Activated T-helper 1 cell treated with anti-CD3 and anti-CD28 coated beads, Interleukin-12 subunit alpha, Interleukin-12 subunit beta, Interleukin-2, Interleukin-4 antibody, amounts not matched to agents 30 ng/mL and 10 ng/mL and 1 ng/mL, durations not matched to agents 14 hours and 24 hours and 36 hours (primary cell): ENCODE measurements around the gene ARL14EP. TPM values are rescaled to one million over a fixed set of nuclear protein-coding genes. Genes with fewer than 3 reads are reported as not detected.
A peak's percentile ranks its signal among the peaks of the same experiment; 100 is the strongest.

Experiments
- DNase-seq: peaks from one replicate; pipeline ENCODE4 v3.0.0; 2021; ENCODE audit warnings: low spot score
- H3K27ac Mint-ChIP-seq: one replicate; pipeline ENCODE4 v1.8.0; 2021; ENCODE audit warnings: mild to moderate bottlenecking, mixed read lengths
- H3K27me3 Mint-ChIP-seq: one replicate; pipeline ENCODE4 v1.8.0; 2022; ENCODE audit warnings: mild to moderate bottlenecking, moderate library complexity, mixed read lengths; ENCODE audit not compliant: insufficient read depth
- H3K36me3 Mint-ChIP-seq: one replicate; pipeline ENCODE4 v1.8.0; 2021; ENCODE audit warnings: low read depth, mixed read lengths
- H3K4me1 Mint-ChIP-seq: one replicate; pipeline ENCODE4 v1.8.0; 2021; ENCODE audit warnings: low read depth, mixed read lengths
- H3K4me3 Mint-ChIP-seq: one replicate; pipeline ENCODE4 v1.8.0; 2021; ENCODE audit warnings: mild to moderate bottlenecking, moderate library complexity, mixed read lengths
- H3K9me3 Mint-ChIP-seq: one replicate; pipeline ENCODE4 v1.8.0; 2021; ENCODE audit warnings: mixed read lengths
- intact Hi-C: fragments of 100-400 bp; cut with micrococcal nuclease; formaldehyde crosslinking; loops from one replicate; pipeline ENCODE4 v1.15.1; 2024
- total RNA-seq: library from RNA; stranded (reverse); gene quantifications from 2 replicates; pipeline ENCODE4 v1.2.3, GENCODE V29; 2022

The ARL14EP gene
- total RNA-seq, 1 donor from 2014 or later, result 48.8 TPM

DNA sequence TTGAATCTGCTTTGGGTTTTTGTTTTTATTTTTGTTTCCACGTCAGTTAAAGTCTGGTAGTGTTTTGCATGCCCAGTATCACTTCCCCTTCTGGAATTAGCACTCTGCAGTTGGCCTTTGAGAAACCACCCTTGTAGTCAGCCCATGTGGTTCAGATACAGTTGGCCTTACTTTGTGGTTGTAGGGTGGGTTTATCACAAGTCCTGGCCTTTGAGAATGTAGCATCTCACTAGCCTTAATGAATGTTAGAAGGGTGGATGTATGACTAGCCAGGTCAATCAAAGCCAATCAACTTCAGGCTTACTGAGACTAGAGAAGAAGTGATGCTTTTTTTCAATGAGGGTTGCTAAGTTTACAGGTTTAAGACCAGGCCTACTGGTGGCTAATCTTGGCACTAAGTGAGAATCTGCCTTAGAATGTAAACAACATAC, 19.8 kb downstream of the ARL14EP start:
- H3K36me3 Mint-ChIP-seq, result peaks cover 18% of the 10 kb centered on the region
- peaks cover 6% of the 10 kb centered on the region for H3K4me1 Mint-ChIP-seq
- no peak overlapping the region for H3K4me3 Mint-ChIP-seq
- no peak for DNase-seq
- intact Hi-C loops, result no loop called here
- H3K9me3 Mint-ChIP-seq, result no peaks in the 10 kb centered on the region
- H3K27ac Mint-ChIP-seq, result peak overlapping the region; percentile 51
- no peaks in the 10 kb centered on the region for H3K27me3 Mint-ChIP-seq

DNA sequence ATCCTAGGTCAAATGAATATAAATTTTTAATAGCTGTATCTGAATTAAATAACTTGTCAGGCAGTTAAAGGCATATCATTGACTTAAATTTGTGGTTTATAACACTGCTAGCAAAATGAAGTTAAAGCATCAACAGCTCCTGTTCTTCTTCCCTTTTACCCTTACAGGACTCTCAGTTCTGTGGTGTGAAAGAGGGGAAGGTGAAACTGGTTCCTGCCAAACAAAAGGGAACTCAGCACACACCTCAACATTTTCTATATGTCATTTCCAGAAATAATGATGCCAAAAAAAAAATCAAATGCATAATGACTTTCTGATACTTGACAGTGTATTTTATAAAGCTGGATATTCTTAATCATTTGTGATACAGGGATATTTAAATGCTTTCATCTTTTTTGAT, 21.2 kb downstream of the ARL14EP start:
- no peak for DNase-seq
- no peak overlapping the region for H3K27ac Mint-ChIP-seq
- H3K27me3 Mint-ChIP-seq, result no peaks in the 10 kb centered on the region
- peaks cover 6% of the 10 kb centered on the region for H3K4me1 Mint-ChIP-seq
- no peak overlapping the region for H3K4me3 Mint-ChIP-seq
- peaks cover 13% of the 10 kb centered on the region for H3K36me3 Mint-ChIP-seq
- intact Hi-C loops, result no loop called here
- no peaks in the 10 kb centered on the region for H3K9me3 Mint-ChIP-seq

DNA sequence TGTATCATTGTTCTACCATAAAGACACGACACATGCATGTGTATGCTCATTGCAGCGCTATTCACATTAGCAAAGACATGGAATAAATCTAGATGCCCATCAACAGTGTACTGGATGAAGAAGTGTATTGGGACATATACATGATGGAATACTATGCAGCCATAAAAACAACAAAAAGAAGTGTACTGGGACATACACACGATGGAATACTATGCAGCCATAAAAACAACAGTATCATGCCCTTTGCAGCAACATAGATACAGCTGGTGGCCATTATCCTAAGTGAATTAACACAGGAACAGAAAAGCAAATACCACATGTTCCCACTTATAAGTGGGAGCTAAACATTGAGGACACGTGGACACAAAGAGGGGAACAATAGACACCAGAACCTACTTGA, 22.7 kb downstream of the ARL14EP start:
- peaks cover 6% of the 10 kb centered on the region for H3K4me1 Mint-ChIP-seq
- DNase-seq, result no peak
- no peak overlapping the region for H3K27ac Mint-ChIP-seq
- peaks cover 2% of the 10 kb centered on the region for H3K27me3 Mint-ChIP-seq
- peaks cover 10% of the 10 kb centered on the region for H3K36me3 Mint-ChIP-seq
- no peaks in the 10 kb centered on the region for H3K9me3 Mint-ChIP-seq
- intact Hi-C loops, result loop anchor here (1.0 to 2.0 kb wide), 2 partner anchors 23 to 572 kb away; partner anchors contain the start of gene ARL14EP
- no peak overlapping the region for H3K4me3 Mint-ChIP-seq

DNA sequence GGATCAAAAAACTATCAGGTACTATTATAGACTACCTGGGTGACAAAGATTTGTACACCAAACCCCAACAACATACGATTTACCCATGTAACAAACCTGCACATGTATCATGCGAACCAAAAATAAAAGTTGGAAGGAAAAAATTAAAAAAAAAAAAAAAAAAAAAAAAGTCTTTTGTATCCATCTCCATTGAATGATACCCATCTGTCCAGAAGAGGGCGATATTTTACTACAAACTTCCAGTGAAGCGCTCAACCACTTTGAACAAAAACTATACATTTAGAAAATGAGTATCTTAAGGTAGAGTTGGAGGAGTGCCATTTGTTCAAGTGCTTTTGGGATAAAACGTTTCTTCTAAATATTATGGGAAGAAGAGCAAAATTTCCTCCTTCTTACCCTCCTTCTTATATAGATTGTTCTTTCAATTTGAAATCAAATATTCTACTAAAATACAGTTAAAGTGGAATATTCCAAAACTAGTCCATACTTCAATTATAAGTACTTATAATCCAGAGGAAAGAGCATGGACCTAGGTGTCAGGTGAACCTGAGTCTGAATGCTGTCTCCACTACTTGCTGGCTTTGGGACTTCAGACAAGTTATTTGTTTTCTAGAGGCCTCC, 23.3 kb downstream of the ARL14EP start:
- Mint-ChIP-seq H3K27me3 (peaks cover 3% of the 10 kb centered on the region), H3K9me3 (no peaks in the 10 kb centered on the region), H3K36me3 (peaks cover 9% of the 10 kb centered on the region), H3K4me1 (peaks cover 6% of the 10 kb centered on the region), H3K27ac (no peak overlapping the region), H3K4me3 (no peak overlapping the region)
- intact Hi-C loops, result loop anchor here (1.0 to 2.0 kb wide), 2 partner anchors 23 to 571 kb away; partner anchors contain the start of gene ARL14EP
- no peak for DNase-seq

DNA sequence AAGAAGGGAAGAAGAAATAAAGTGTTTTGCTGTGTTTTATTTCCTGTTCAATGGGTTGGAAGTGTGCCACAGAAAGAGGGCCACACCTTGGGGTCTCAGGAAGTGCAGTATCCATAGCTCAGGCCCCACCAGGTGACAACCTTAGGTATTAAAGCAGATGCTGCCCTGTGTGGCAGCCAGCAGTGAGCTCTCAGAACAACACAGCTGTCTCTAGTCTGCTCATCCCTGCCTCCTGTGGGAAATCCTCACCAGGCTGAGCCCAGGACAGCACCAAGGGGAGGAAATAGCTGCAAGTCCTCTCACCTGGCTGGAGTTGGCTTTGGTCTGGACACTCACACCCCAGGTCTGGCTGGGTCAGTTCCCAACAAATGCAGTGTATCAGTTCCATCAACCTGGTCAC, 25.1 kb downstream of the ARL14EP start:
- peaks cover 6% of the 10 kb centered on the region for H3K27me3 Mint-ChIP-seq
- no peak overlapping the region for H3K27ac Mint-ChIP-seq
- H3K9me3 Mint-ChIP-seq, result no peaks in the 10 kb centered on the region
- H3K4me1 Mint-ChIP-seq, result peaks cover under 1% of the 10 kb centered on the region
- no peak overlapping the region for H3K4me3 Mint-ChIP-seq
- no peak for DNase-seq
- peaks cover 2% of the 10 kb centered on the region for H3K36me3 Mint-ChIP-seq
- intact Hi-C loops, result no loop called here

DNA sequence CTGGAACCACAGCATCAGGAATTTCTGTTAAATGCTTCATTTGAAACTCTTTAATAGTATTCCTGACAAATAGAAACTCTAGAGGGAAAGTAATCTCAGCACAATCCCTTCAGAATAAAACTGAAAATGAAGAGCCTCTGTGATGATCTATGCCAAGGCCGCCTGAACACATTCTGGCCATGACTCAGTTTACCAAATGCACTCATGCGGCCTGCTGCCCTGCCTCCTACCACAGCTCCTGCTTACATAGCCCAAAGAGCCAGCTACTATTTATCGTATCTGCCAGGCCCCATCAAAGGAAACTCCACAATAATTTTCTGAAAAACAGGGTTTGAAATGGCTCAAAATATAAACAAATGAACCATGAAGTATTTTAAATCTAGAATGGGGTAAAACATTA, 27.0 kb downstream of the ARL14EP start:
- intact Hi-C loops, result no loop called here

DNA sequence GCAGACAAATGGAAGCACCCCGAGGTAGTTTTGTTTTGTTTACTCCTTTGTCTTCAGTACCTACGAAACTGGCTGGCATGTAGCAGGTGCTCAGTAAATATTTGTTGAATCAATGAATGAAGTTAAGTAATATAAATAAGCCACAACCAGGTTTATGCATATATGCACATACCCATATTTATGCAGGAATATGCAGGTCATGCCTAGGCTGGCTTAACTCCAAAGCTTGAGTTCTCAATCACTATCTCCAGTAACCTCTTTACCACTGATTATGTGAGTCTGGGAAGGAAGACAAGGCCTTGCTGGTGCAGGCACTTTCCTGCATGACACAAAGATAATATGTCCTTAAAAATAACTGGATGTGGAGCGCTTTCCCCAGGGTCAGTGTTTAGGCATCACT, 27.5 kb downstream of the ARL14EP start:
- no peaks in the 10 kb centered on the region for H3K4me1 Mint-ChIP-seq
- peaks cover 1% of the 10 kb centered on the region for H3K36me3 Mint-ChIP-seq
- H3K27me3 Mint-ChIP-seq, result peaks cover 12% of the 10 kb centered on the region
- intact Hi-C loops, result no loop called here
- no peaks in the 10 kb centered on the region for H3K9me3 Mint-ChIP-seq
- H3K27ac Mint-ChIP-seq, result no peak overlapping the region
- DNase-seq, result no peak
- H3K4me3 Mint-ChIP-seq, result no peak overlapping the region

More for the DNA sequence above, 27.0 kb downstream of the ARL14EP start:
- H3K27me3 Mint-ChIP-seq, result peaks cover 11% of the 10 kb centered on the region
- H3K4me3 Mint-ChIP-seq, result no peak overlapping the region
- H3K27ac Mint-ChIP-seq, result no peak overlapping the region
- H3K36me3 Mint-ChIP-seq, result peaks cover 1% of the 10 kb centered on the region
- H3K9me3 Mint-ChIP-seq, result no peaks in the 10 kb centered on the region
- H3K4me1 Mint-ChIP-seq, result no peaks in the 10 kb centered on the region
- DNase-seq, result no peak

DNA sequence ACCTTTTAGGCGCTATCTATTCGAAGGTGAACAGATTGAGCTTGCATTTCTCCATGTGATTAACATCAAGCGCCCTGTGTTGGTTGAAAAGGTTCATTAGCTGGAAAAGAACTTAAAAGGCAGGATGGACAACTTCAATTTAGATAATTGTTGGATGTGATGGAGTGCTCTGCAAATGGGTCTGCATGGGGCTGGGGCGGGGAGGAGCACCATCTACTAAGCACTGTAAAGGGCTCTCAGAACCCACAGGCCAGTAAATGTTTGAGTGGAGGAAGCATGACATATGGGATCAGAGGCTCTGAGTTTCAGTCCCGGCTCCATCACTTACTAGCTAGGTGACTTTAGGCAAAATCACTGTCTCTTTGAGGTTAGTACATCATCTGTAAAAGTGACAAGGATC, 28.2 kb downstream of the ARL14EP start:
- DNase-seq, result no peak
- no peak overlapping the region for H3K4me3 Mint-ChIP-seq

DNA sequence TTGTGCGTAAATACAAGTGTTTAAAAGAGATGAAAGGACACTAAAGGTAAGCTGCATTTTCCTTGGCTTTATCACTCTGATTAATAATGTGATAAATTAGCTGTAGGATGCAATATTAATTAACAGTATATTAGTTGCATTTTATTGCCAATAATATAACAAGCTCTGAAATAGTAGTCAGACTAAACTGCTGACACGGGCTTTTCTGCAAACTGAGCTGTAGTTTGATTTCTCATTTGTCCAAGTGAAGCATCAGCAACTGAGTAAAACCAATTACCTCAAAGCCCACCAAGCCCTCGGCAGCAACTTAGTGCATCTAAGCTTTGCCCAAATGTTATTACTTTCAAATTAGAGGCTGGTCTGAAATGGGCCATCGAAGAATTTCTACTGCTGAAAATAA, 33.5 kb downstream of the ARL14EP start:
- Mint-ChIP-seq H3K9me3 (no peaks in the 10 kb centered on the region), H3K4me1 (no peaks in the 10 kb centered on the region), H3K4me3 (no peak overlapping the region), H3K27me3 (peaks cover 11% of the 10 kb centered on the region), H3K27ac (no peak overlapping the region), H3K36me3 (no peaks in the 10 kb centered on the region)
- intact Hi-C loops, result no loop called here
- DNase-seq, result no peak

More for the DNA sequence above, 28.2 kb downstream of the ARL14EP start:
- H3K4me1 Mint-ChIP-seq, result no peaks in the 10 kb centered on the region
- peaks cover 15% of the 10 kb centered on the region for H3K27me3 Mint-ChIP-seq
- H3K9me3 Mint-ChIP-seq, result no peaks in the 10 kb centered on the region
- intact Hi-C loops, result no loop called here
- H3K36me3 Mint-ChIP-seq, result peaks cover under 1% of the 10 kb centered on the region
- no peak overlapping the region for H3K27ac Mint-ChIP-seq

DNA sequence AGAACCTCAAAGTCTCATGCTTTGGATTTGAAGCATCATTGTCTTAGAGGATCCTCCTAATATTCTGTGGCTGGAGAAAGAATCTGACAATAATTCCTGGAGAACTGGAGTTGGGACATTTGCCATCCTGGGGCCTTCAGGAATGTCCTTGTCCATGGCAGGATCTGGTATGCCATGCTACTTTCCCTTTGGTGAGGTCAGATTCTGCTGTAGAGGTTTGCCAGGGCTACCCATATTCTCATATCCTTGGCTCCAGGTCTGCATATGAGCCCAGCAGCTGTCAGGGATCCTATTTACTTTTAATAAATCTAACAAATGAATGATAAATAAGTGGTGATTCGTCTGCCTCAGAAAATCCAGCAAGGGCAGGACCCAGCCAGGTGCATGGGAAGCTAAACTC, 35.0 kb downstream of the ARL14EP start:
- H3K4me3 Mint-ChIP-seq, result no peak overlapping the region
- H3K4me1 Mint-ChIP-seq, result no peaks in the 10 kb centered on the region

DNA sequence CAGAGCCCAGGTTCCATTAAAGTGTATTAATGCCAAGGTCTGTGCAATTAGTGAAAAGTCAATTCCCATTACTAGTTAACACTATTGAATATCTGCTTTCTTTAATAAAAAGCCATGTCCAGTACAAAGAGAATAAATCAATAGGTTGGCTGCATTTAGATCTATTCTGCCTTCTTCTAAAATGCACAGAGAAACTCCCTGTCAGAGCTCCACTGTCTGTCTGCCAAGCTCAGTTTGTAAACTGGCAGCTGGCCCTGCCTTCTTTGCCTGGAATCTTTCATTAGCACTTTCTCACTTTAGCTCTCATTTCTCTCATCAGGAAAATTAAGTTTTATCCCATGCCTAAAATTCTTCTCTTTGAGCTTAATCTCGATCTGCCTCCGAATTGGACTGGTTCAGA, 35.6 kb downstream of the ARL14EP start:
- H3K27me3 Mint-ChIP-seq, result peaks cover 5% of the 10 kb centered on the region
- intact Hi-C loops, result no loop called here
- H3K9me3 Mint-ChIP-seq, result no peaks in the 10 kb centered on the region
- no peak overlapping the region for H3K27ac Mint-ChIP-seq
- no peak for DNase-seq
- no peaks in the 10 kb centered on the region for H3K36me3 Mint-ChIP-seq
- H3K4me1 Mint-ChIP-seq, result no peaks in the 10 kb centered on the region
- no peak overlapping the region for H3K4me3 Mint-ChIP-seq

More for the DNA sequence above, 35.0 kb downstream of the ARL14EP start:
- no peak for DNase-seq
- no peaks in the 10 kb centered on the region for H3K36me3 Mint-ChIP-seq
- peaks cover 11% of the 10 kb centered on the region for H3K27me3 Mint-ChIP-seq
- intact Hi-C loops, result no loop called here
- H3K9me3 Mint-ChIP-seq, result no peaks in the 10 kb centered on the region
- no peak overlapping the region for H3K27ac Mint-ChIP-seq

DNA sequence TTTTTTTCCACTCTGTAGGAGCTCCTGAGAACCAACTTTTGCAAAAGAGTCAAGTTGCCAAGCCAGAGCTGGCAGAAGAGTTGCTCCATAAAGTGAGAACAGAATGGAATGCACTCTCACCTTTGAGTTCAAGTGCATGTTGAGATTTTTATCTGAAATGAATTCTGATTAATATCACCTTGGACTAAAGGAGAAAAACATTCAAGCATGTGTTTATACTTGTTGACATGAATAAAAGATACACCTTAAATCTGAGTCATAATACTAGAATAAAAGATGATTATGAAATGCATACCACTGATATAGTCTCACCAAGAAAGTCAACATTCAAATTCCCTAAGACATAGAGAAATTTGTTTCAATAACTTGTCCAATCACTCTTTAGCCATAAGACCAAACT, 37.8 kb downstream of the ARL14EP start:
- no peaks in the 10 kb centered on the region for H3K27me3 Mint-ChIP-seq
- H3K4me3 Mint-ChIP-seq, result no peak overlapping the region
- no peaks in the 10 kb centered on the region for H3K4me1 Mint-ChIP-seq
- intact Hi-C loops, result no loop called here
- H3K27ac Mint-ChIP-seq, result no peak overlapping the region
- no peaks in the 10 kb centered on the region for H3K36me3 Mint-ChIP-seq
- DNase-seq, result no peak
- H3K9me3 Mint-ChIP-seq, result no peaks in the 10 kb centered on the region

DNA sequence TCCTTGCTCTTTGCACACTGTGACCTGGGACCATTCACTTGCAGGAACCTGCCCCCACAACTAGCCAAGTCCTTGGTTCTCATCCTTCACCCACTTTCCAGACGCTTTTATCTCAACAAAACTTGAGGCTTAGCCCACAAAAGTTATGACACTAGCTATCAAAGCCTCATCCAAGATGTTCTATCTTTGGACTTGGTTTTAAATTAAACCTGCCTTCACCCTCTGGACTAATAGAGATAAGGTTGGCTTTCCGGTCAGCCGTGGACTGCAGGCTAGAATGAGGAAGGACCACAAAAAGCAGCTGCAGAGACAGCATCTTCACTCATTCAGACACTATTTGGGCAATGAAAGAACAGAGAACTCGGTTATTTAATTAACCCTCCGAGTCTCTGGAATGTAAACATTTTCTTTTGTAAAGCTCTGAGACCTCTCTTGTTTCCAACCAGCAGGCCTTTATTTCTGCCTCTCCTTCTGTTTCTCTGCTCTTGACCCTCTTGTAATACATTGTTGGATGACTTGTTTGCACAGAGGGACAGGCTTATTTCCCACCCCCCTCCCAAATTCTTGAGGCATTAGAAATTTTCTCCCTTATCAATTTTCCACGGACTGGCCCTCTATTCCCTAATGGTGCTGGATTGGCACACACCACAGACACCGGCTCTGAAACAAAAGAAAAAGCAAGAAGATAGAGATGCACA, 41.4 kb downstream of the ARL14EP start:
- H3K27me3 Mint-ChIP-seq, result peaks cover 1% of the 10 kb centered on the region
- H3K4me1 Mint-ChIP-seq, result no peaks in the 10 kb centered on the region
- no peaks in the 10 kb centered on the region for H3K36me3 Mint-ChIP-seq
- H3K9me3 Mint-ChIP-seq, result no peaks in the 10 kb centered on the region
- no peak overlapping the region for H3K4me3 Mint-ChIP-seq
- intact Hi-C loops, result no loop called here
- no peak for DNase-seq
- H3K27ac Mint-ChIP-seq, result no peak overlapping the region
